GM12892 (cell line): Measurements from ENCODE around the gene FDX2.

Experiments used
- POLR2A ChIP-seq: IDR thresholded peaks from 2 replicates; pipeline ENCODE4 v1.6.1; 2011; ENCODE audit warnings: low read depth, low read length, control low read depth
- POLR2AphosphoS5 ChIP-seq: IDR thresholded peaks from 2 replicates; pipeline ENCODE4 v1.6.1; 2011; ENCODE audit warnings: low read depth, low read length, control low read depth

DNA sequence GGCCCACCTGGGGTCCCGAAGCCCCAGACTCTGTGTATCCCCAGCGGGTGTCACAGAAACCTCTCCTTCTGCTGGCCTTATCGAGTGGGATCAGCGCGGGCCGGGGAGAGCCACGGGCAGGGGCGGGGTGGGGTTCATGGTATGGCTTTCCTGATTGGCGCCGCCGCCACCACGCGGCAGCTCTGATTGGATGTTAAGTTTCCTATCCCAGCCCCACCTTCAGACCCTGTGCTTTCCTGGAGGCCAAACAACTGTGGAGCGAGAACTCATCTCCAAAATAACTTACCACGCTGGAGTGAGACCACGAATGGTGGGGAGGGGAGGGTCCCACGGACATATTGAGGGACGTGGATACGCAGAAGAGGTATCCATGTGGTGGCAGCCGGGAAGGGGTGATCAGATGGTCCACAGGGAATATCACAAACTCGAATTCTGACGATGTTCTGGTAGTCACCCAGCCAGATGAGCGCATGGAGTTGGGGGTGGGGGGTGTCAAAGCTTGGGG lies 27.1 kb downstream of the FDX2 start:
- TF ChIP-seq POLR2A: no peak
- no peak for TF ChIP-seq POLR2AphosphoS5
